Endothelial cell (in vitro differentiated cells): Measurements from ENCODE around the gene ZNF777. TPM values are rescaled to one million over a fixed set of nuclear protein-coding genes. Genes with fewer than 3 reads are reported as not detected.

Source experiments
- DNase-seq: peaks from one replicate; pipeline ENCODE4 v3.0.0; 2021; ENCODE audit warnings: low spot score
- H3K27ac Mint-ChIP-seq: one replicate; pipeline ENCODE4 v1.8.0; 2021; ENCODE audit warnings: mixed read lengths, inconsistent platforms; ENCODE audit not compliant: unreplicated experiment
- H3K27me3 Mint-ChIP-seq: one replicate; pipeline ENCODE4 v1.8.0; 2021; ENCODE audit warnings: mild to moderate bottlenecking, moderate library complexity, mixed read lengths, inconsistent platforms; ENCODE audit not compliant: unreplicated experiment
- H3K36me3 Mint-ChIP-seq: one replicate; pipeline ENCODE4 v1.8.0; 2021; ENCODE audit warnings: mild to moderate bottlenecking, low read depth, mixed read lengths, inconsistent platforms; ENCODE audit not compliant: unreplicated experiment
- H3K4me1 Mint-ChIP-seq: one replicate; pipeline ENCODE4 v1.8.0; 2021; ENCODE audit warnings: mild to moderate bottlenecking, mixed read lengths, inconsistent platforms; ENCODE audit not compliant: unreplicated experiment
- H3K4me3 Mint-ChIP-seq: one replicate; pipeline ENCODE4 v1.8.0; 2021; ENCODE audit warnings: mild to moderate bottlenecking, mixed read lengths, inconsistent platforms; ENCODE audit not compliant: unreplicated experiment
- H3K9me3 Mint-ChIP-seq: one replicate; pipeline ENCODE4 v1.8.0; 2021; ENCODE audit warnings: mixed read lengths, inconsistent platforms; ENCODE audit not compliant: unreplicated experiment
- total RNA-seq: library from RNA; stranded (reverse); fragmentation: NEBNext Ultra II Directional; extraction: Animal tissue kit (Norgen Biotek cat#: 25700); gene quantifications from one replicate; pipeline ENCODE4 v1.2.1, GENCODE V29; 2021; ENCODE audit not compliant: unreplicated experiment
- TF ChIP-seq, protein P1 (sequence below): fragments of 200-600 bp; sonication (generic); IDR thresholded peaks from one replicate; pipeline ENCODE4 v1.5.0; 2021; ENCODE audit warnings: antibody characterized with exemption; ENCODE audit not compliant: unreplicated experiment

ZNF777 gene
- total RNA-seq, 1 donor from 2014 or later = 13.9 TPM

DNA sequence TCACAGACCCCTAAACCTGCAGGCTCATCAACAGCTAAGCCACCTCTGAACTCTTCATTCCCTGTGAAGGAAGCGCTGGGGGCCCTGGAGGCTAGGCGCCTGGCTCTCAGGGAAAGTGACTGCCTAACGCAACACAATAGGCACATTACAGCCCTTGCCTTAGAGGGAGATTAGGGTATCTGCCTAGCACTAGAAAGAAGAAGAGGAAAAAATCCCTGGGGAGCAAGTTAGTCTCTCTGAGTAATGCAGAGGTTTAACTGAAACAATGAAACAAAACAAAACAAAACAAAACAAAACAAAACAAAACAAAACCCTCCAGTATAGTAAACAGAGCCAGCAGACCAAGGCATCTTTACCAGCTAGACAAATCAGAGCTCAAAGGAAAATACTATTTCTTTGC is 2.6 kb downstream of the ZNF777 start:
- no peak for DNase-seq
- H3K27me3 Mint-ChIP-seq = peaks cover 9% of the 10 kb centered on the region
- no peak overlapping the region for H3K27ac Mint-ChIP-seq

GRCh38 chr7:149457766-149458165 is 3.1 kb downstream of the ZNF777 start:
- Mint-ChIP-seq H3K4me1 (peaks cover 16% of the 10 kb centered on the region), H3K27ac (no peak overlapping the region), H3K4me3 (no peak overlapping the region), H3K27me3 (peaks cover 9% of the 10 kb centered on the region), H3K36me3 (peaks cover 21% of the 10 kb centered on the region), H3K9me3 (no peaks in the 10 kb centered on the region)
- TF ChIP-seq, protein P1, sequence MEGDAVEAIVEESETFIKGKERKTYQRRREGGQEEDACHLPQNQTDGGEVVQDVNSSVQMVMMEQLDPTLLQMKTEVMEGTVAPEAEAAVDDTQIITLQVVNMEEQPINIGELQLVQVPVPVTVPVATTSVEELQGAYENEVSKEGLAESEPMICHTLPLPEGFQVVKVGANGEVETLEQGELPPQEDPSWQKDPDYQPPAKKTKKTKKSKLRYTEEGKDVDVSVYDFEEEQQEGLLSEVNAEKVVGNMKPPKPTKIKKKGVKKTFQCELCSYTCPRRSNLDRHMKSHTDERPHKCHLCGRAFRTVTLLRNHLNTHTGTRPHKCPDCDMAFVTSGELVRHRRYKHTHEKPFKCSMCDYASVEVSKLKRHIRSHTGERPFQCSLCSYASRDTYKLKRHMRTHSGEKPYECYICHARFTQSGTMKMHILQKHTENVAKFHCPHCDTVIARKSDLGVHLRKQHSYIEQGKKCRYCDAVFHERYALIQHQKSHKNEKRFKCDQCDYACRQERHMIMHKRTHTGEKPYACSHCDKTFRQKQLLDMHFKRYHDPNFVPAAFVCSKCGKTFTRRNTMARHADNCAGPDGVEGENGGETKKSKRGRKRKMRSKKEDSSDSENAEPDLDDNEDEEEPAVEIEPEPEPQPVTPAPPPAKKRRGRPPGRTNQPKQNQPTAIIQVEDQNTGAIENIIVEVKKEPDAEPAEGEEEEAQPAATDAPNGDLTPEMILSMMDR = no peak
- DNase-seq = no peak

More for the DNA sequence above, 2.6 kb downstream of the ZNF777 start:
- Mint-ChIP-seq H3K36me3 (peaks cover 21% of the 10 kb centered on the region), H3K4me1 (peaks cover 16% of the 10 kb centered on the region), H3K4me3 (peak overlapping the region; percentile 92), H3K9me3 (no peaks in the 10 kb centered on the region)
- TF ChIP-seq, protein P1 = no peak

DNA sequence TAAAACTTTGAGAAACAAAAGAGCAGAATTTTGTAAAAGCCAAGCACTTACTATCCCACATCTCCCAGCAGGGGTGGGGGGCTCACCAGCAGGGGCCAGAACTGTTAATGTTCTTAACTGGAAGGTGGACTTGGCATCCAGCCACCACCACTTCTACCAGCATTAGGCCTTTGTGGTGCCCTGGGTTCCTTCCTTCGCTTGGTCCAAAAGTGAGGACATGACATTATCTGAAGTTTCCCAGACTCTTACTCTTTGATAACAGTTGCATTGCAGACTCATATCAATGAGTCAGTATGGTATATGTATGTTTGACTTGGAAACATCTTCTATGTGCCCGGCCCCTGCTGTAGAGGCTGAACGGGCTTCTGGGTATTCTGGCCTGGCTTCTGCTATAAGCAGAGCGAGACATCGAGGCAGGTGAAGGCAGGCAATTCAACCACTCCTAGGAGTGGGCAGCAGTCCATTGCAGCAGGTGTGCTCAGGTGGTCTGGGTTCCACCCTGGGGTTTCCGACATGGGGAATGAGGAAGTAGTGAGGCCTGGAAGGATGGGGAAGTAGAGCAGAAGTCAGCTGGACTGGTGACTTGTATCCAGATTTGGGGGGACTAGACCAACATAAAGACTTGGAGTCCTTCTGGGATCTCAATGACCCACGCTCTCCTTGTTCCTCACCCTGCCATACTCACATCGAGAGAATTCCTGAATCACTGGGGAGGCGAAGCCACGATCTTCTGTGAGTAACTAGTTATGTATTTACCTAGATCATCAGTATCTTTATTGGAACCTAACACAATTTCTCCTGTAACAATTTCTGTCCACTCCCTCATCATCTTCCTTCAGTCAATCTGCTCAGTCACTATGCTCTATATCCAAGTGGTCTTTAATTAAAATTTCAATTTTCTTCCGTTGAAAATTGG is 4.1 kb downstream of the ZNF777 start:
- no peak for DNase-seq
- peaks cover 5% of the 10 kb centered on the region for H3K27me3 Mint-ChIP-seq
- peaks cover 16% of the 10 kb centered on the region for H3K4me1 Mint-ChIP-seq
- no peaks in the 10 kb centered on the region for H3K9me3 Mint-ChIP-seq
- TF ChIP-seq, protein P1 = no peak
- peaks cover 21% of the 10 kb centered on the region for H3K36me3 Mint-ChIP-seq
- no peak overlapping the region for H3K4me3 Mint-ChIP-seq
- H3K27ac Mint-ChIP-seq = no peak overlapping the region

DNA sequence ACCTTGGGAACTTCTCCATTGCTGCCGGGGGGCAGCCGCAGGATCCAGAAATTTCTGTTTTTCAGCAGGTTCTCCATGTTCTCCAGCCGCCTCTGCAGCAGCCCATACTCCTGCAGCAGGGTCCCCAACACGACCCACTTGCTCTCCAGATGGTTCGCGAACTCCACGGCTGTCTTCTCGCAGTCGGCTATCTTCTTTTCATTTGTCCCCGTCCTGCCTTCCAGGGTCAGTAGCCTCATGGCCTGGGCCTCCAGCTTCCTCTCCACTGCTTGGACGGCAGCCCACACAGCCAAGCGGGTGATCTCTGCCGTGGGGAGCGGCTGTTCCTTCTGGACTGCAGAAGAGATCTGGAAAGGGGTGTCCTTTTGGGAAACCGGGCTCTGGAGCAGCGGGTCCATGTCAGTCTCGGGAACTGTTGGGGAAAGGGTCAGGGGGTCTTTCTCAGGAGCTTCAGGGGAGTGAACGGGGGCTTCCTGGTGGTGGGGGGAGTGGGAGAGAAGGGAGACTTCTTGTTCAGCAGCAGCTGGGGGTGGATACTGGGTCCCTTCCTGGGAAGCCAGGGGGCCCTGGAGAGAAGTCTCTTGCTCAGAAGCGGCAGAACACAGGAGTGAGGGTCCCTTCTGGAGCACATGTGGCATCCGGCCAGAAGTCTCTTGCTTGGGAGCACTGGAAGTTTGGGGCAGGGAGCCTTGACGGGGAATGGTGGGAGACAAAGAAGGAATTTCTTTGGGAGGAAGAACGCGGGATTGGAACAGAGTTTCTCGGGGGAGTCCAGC is 5.5 kb downstream of the ZNF777 start:
- TF ChIP-seq, protein P1 = no peak
- H3K36me3 Mint-ChIP-seq = peaks cover 30% of the 10 kb centered on the region
- no peaks in the 10 kb centered on the region for H3K9me3 Mint-ChIP-seq
- DNase-seq = no peak
- H3K4me3 Mint-ChIP-seq = no peak overlapping the region
- no peaks in the 10 kb centered on the region for H3K27me3 Mint-ChIP-seq
- peaks cover 11% of the 10 kb centered on the region for H3K4me1 Mint-ChIP-seq
- no peak overlapping the region for H3K27ac Mint-ChIP-seq
